NCI-H748 treated with DMSO at 0.1 percent for 48 hours (cell line): ENCODE results near the gene CHST11.
"Not testable (repeated sequence)": the region's sequence is repeated elsewhere in the genome, so short reads cannot be mapped to it uniquely, and the experiment has no call there.

Experiments used
- DNase-seq: peaks from one replicate; lab custom pipeline; 2025; lab: John Stamatoyannopoulos, UW

Gene CHST11

DNA sequence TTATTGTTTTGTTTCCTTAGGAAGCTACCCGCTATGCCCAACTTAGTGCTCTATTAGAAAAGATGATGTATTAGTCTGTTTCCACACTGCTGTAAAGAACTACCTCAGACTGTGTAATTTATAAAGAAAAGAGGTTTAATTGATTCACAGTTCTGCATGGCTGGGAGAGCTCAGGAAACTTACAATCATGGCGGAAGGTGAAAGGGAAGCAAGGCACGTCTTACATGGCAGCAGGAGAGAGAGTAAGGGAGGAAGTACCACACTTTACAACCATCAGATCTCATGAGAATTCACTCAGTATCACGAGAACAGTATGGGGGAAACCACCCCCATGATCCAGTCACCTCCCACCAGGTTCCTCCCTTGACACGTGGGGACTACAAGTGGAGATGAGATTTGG lies 70.9 kb downstream of the CHST11 start:
- not testable (repeated sequence) for DNase-seq

GRCh38 chr12:104529130-104529874 lies 72.6 kb downstream of the CHST11 start:
- no peak for DNase-seq

- no peak for DNase-seq
These were observed 75.9 kb downstream of the CHST11 start for GRCh38 chr12:104532636-104533035.

GRCh38 chr12:104533134-104533533 lies 76.4 kb downstream of the CHST11 start:
- DNase-seq: no peak

GRCh38 chr12:104534162-104534856 lies 77.6 kb downstream of the CHST11 start:
- DNase-seq: no peak

DNA sequence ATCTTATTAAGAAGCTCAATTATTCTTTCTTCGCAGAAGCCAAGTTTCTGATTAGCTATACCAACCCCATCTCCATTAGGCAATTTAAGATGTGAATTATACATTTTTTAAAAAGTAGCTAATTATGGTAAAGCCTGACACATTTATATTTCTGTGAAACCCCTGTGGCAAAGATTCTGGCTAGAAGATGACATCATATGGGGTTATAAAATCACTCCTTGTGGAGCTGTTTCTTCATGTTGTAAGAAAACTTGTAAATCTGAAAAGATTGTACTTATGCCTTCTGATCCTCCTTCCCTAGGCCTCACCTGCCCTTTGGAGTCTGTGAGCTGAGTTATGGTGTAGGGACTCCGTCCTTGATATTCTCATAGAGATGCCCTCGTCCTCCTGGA lies 78.1 kb downstream of the CHST11 start:
- DNase-seq: no peak

- no peak for DNase-seq
These were observed 78.6 kb downstream of the CHST11 start for GRCh38 chr12:104535369-104535768.

GRCh38 chr12:104536841-104537240 lies 80.1 kb downstream of the CHST11 start:
- DNase-seq: no peak

GRCh38 chr12:104538056-104538455 lies 81.3 kb downstream of the CHST11 start:
- no peak for DNase-seq

- DNase-seq: no peak
These were observed 82.2 kb downstream of the CHST11 start for GRCh38 chr12:104538891-104539462.

GRCh38 chr12:104544836-104545235 lies 88.1 kb downstream of the CHST11 start:
- no peak for DNase-seq

- DNase-seq: no peak
These were observed 89.8 kb downstream of the CHST11 start for GRCh38 chr12:104546575-104546974.

GRCh38 chr12:104547235-104547634 lies 90.5 kb downstream of the CHST11 start:
- no peak for DNase-seq

GRCh38 chr12:104549815-104550480 lies 93.2 kb downstream of the CHST11 start:
- DNase-seq: no peak

- DNase-seq: no peak
These were observed 94.7 kb downstream of the CHST11 start for GRCh38 chr12:104551313-104551931.

GRCh38 chr12:104553421-104553820 lies 96.7 kb downstream of the CHST11 start:
- no peak for DNase-seq

GRCh38 chr12:104555648-104556047 lies 98.9 kb downstream of the CHST11 start:
- no peak for DNase-seq

DNA sequence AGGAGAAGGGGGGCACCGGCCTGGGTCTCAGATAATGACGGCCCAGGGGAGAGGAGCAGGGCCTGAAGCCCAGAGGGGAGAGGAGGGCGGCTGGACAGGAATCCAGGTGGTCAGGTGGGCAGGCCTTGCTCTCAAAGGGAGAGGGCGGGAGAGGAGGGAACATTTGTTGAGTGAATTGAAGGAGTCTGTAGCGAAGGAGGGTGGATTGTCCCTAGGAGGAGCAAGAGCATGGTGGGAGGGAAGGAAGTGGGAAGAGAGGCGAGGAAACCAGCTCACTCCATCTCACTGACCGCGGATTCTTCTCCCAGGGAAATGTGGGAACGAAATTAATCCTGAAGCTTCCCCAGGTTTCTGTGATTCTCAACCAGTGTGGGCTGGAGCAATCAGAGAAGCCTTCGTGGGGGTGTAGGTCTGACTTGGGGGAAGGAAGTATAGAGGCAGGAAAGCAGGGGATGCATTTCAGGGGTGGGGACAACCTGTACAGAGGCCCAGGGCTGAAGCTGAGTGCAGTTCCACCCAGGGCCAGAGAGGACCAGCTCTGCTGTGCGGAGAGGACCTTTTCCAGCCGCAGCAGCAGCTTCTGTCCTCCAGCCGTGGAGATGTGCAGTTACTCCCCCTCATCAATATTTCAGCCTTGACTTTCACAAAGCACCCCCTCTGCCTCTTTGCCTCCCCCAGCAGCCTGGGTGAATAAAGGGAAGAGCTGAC lies 100.9 kb downstream of the CHST11 start:
- no peak for DNase-seq

- no peak for DNase-seq
These were observed 104.1 kb downstream of the CHST11 start for GRCh38 chr12:104560881-104561280.

DNA sequence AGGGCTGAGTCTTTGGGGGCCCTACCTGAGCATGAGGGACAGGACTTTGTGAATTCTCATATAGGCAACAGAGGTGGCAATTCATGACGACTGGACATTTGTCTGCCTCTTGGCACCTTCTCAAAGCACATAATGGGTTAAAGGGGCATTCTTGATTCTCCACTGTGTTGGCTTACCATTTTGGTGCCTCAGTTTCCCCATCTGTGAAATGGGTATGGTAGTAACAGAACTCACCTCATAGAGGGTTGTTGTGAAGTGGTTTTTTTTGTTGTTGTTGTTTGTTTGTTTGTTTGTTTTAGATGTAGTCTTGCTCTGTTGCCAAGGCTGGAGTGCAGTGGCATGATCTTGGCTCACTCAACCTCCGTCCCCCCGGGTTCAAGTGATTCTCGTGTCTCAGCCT lies 106.0 kb downstream of the CHST11 start:
- no peak for DNase-seq

- DNase-seq: not testable (repeated sequence)
These were observed 107.9 kb downstream of the CHST11 start for GRCh38 chr12:104564662-104565061.
